H1 (cell line): ENCODE measurements around the gene CIAO3. TPM values are rescaled to one million over a fixed set of nuclear protein-coding genes. Genes with fewer than 3 reads are reported as not detected.

Experiments used
- CTCF ChIA-PET: fragments of 300-600 bp; sonication (Branson Sonifier 250); formaldehyde crosslinking; loops from one replicate; lab custom pipeline; 2021; ENCODE audit not compliant: partially characterized antibody; lab: Charles Lee
- POLR2A ChIA-PET: fragments of 300-600 bp; sonication (Branson Sonifier 250); formaldehyde crosslinking; loops from one replicate; lab custom pipeline; 2021; ENCODE audit warnings: inconsistent platforms; ENCODE audit not compliant: partially characterized antibody; lab: Charles Lee
- DNase-seq, 2 experiments: peaks; one replicate each; pipeline versions ENCODE4 v3.0.0 to v3.0.0-alpha.2; 2010 to 2022; ENCODE audit warnings: low spot score in 2 of 2, low read depth in 1 of 2, mixed read lengths in 1 of 2
- FAIRE-seq: peaks from 2 replicates; lab custom pipeline; 2011; peaks lifted over from hg19 to GRCh38; lab: Jason Lieb, UNC
- H2AFZ ChIP-seq: 2 replicates; pipeline ENCODE4 v1.8.1; 2012; ENCODE audit warnings: low read length, inconsistent platforms
- H2AK5ac ChIP-seq: 2 replicates; pipeline ENCODE4 v1.6.1; 2013; ENCODE audit warnings: low read depth, low read length
- H2BK120ac ChIP-seq: replicated peaks from 2 replicates; pipeline ENCODE3; 2013; ENCODE audit warnings: low read depth, low read length, inconsistent platforms
- H2BK12ac ChIP-seq: 2 replicates; pipeline ENCODE4 v1.6.1; 2013; ENCODE audit warnings: low read depth, low read length
- H2BK15ac ChIP-seq: 2 replicates; pipeline ENCODE4 v1.6.1; 2013; ENCODE audit warnings: low read length
- H2BK20ac ChIP-seq: 2 replicates; pipeline ENCODE4 v1.6.1; 2013; ENCODE audit warnings: low read length
- H2BK5ac ChIP-seq: 2 replicates; pipeline ENCODE4 v1.6.1; 2013; ENCODE audit warnings: low read depth, low read length
- H3K14ac ChIP-seq: 2 replicates; pipeline ENCODE4 v1.6.1; 2013; ENCODE audit warnings: inconsistent platforms; ENCODE audit not compliant: insufficient read length
- H3K18ac ChIP-seq: 2 replicates; pipeline ENCODE4 v1.6.1; 2013; ENCODE audit warnings: low read length; ENCODE audit errors: extremely low read depth
- H3K23ac ChIP-seq: 2 replicates; pipeline ENCODE4 v1.6.1; 2013; ENCODE audit warnings: inconsistent platforms; ENCODE audit not compliant: insufficient read length
- H3K23me2 ChIP-seq: 2 replicates; pipeline ENCODE4 v1.6.1; 2013; ENCODE audit warnings: low read depth, low read length
- H3K27ac ChIP-seq: 2 replicates; pipeline ENCODE4 v1.6.1; 2011; ENCODE audit warnings: low read depth, low read length, inconsistent platforms
- H3K27me3 ChIP-seq, 4 experiments: replicated peaks in 1 of 4; 1 replicate in 1 of 4; 2 replicates in 3 of 4; pipeline versions ENCODE4 v1.6.1 to v1.8.1; 2011 to 2013; ENCODE audit warnings: low read length in 3 of 4, mild to moderate bottlenecking in 3 of 4, inconsistent platforms in 2 of 4, mixed read lengths in 2 of 4, moderate library complexity in 1 of 4; ENCODE audit not compliant: control insufficient read depth in 3 of 4, insufficient read depth in 3 of 4; ENCODE audit errors: extremely low read depth in 1 of 4
- H3K36me3 ChIP-seq, 4 experiments: 2 replicates each; pipeline versions ENCODE4 v1.6.1 to v1.8.1; 2011 to 2013; ENCODE audit warnings: mild to moderate bottlenecking in 4 of 4, low read length in 3 of 4, moderate library complexity in 2 of 4, control low read depth in 1 of 4, inconsistent platforms in 1 of 4; ENCODE audit not compliant: insufficient read depth in 4 of 4, control insufficient read depth in 2 of 4
- H3K4ac ChIP-seq: replicated peaks from 2 replicates; pipeline ENCODE3; 2013; ENCODE audit warnings: low read length, low read depth, mixed read lengths, inconsistent platforms; ENCODE audit not compliant: insufficient read length
- H3K4me1 ChIP-seq, 4 experiments: replicated peaks in 1 of 4; 1 replicate in 1 of 4; 2 replicates in 3 of 4; pipeline versions ENCODE4 v1.6.1 to v1.8.1; 2011 to 2013; ENCODE audit warnings: low read length in 3 of 4, inconsistent platforms in 2 of 4, mixed read lengths in 1 of 4; ENCODE audit not compliant: insufficient read depth in 4 of 4, control insufficient read depth in 3 of 4
- H3K4me2 ChIP-seq, 2 experiments: 2 replicates each; pipeline versions ENCODE4 v1.6.1 to v1.8.1; 2011 to 2013; ENCODE audit warnings: low read depth in 2 of 2, low read length in 2 of 2, control low read depth in 1 of 2, inconsistent platforms in 1 of 2, mild to moderate bottlenecking in 1 of 2; ENCODE audit not compliant: insufficient read depth in 1 of 2
- H3K4me3 ChIP-seq, 4 experiments: fragments of 200-600, 300-600 bp in 1 of 4; sonication (generic), shearing (Covaris generic), sonication (Bioruptor Twin) in 1 of 4; 2 replicates each; pipeline versions ENCODE4 v1.5.1 to v1.8.1; 2011 to 2016; ENCODE audit warnings: low read length in 4 of 4, low read depth in 3 of 4, control low read depth in 2 of 4, inconsistent platforms in 2 of 4, mild to moderate bottlenecking in 2 of 4, mixed read lengths in 1 of 4, moderate library complexity in 1 of 4; ENCODE audit not compliant: insufficient read depth in 2 of 4; ENCODE audit errors: extremely low read depth in 1 of 4
- H3K56ac ChIP-seq: replicated peaks from 2 replicates; pipeline ENCODE3; 2013; ENCODE audit warnings: low read depth, mild to moderate bottlenecking, mixed read lengths, low read length, inconsistent platforms; ENCODE audit not compliant: insufficient read length
- H3K79me1 ChIP-seq: 2 replicates; pipeline ENCODE4 v1.6.1; 2013; ENCODE audit warnings: low read depth, low read length, control low read depth
- H3K79me2 ChIP-seq, 2 experiments: 2 replicates each; pipeline versions ENCODE4 v1.6.1 to v1.8.1; 2012 to 2013; ENCODE audit warnings: low read length in 2 of 2, mild to moderate bottlenecking in 2 of 2, inconsistent platforms in 1 of 2; ENCODE audit not compliant: insufficient read depth in 2 of 2, control insufficient read depth in 1 of 2
- H3K9ac ChIP-seq, 4 experiments: replicated peaks in 1 of 4; 1 replicate in 1 of 4; 2 replicates in 3 of 4; pipeline versions ENCODE4 v1.6.1 to v1.8.1; 2011 to 2013; ENCODE audit warnings: low read depth in 3 of 4, low read length in 3 of 4, control low read depth in 2 of 4, mild to moderate bottlenecking in 2 of 4, moderate library complexity in 2 of 4, inconsistent platforms in 1 of 4; ENCODE audit errors: extremely low read depth in 1 of 4
- H3K9me3 ChIP-seq, 2 experiments: 2 replicates each; pipeline versions ENCODE4 v1.6.1 to v1.8.1; 2012 to 2013; ENCODE audit warnings: mild to moderate bottlenecking in 2 of 2, moderate library complexity in 2 of 2, control low read depth in 1 of 2, inconsistent platforms in 1 of 2, low read depth in 1 of 2, low read length in 1 of 2, mixed read lengths in 1 of 2; ENCODE audit not compliant: insufficient read depth in 2 of 2
- H4K20me1 ChIP-seq, 2 experiments: replicated peaks in 1 of 2; 2 replicates each; pipeline versions ENCODE3 to v1.8.1; 2011 to 2013; ENCODE audit warnings: inconsistent platforms in 2 of 2, low read length in 2 of 2, mild to moderate bottlenecking in 1 of 2; ENCODE audit not compliant: insufficient read depth in 2 of 2, control insufficient read depth in 1 of 2
- H4K5ac ChIP-seq: 2 replicates; pipeline ENCODE4 v1.6.1; 2013; ENCODE audit warnings: low read length, low read depth, mixed read lengths, inconsistent platforms; ENCODE audit not compliant: insufficient read length
- H4K8ac ChIP-seq: 2 replicates; pipeline ENCODE4 v1.8.0; 2013; ENCODE audit warnings: mild to moderate bottlenecking, moderate library complexity, low read length, inconsistent platforms; ENCODE audit not compliant: insufficient read depth; ENCODE audit errors: extremely low read depth
- H4K91ac ChIP-seq: replicated peaks from 2 replicates; pipeline ENCODE3; 2013; ENCODE audit warnings: low read length, mixed read lengths, inconsistent platforms; ENCODE audit not compliant: insufficient read length
- BCL11A ChIP-seq, 2 experiments: IDR thresholded peaks; one replicate each; pipeline ENCODE4 v1.6.1; 2011; ENCODE audit warnings: low read depth in 2 of 2, low read length in 2 of 2, mild to moderate bottlenecking in 2 of 2
- WGBS, 2 experiments: shearing (Covaris generic) in 1 of 2; methylation state at CpG; one replicate each; pipeline versions ENCODE4 v1.1.6 to v1.1.7; 2013 to 2015; ENCODE audit warnings: low lambda C conversion rate in 2 of 2, mixed read lengths in 2 of 2, inconsistent platforms in 1 of 2, low coverage in 1 of 2, missing lambda C conversion rate in 1 of 2; ENCODE audit not compliant: insufficient replicate concordance in 2 of 2, insufficient coverage in 1 of 2, insufficient read length in 1 of 2; ENCODE audit errors: extremely low coverage in 1 of 2, missing lambda C conversion rate in 1 of 2; 5-methylcytosine and 5-hydroxymethylcytosine counted together
- polyA plus RNA-seq, 7 experiments: library from polyadenylated mRNA; depleted of rRNA in 3 of 7; stranded (reverse) in 5 of 7; unstranded in 2 of 7; fragments of >200 nt in 5 of 7; fragments of 200-250 nt in 2 of 7; gene quantifications; 1 replicate in 5 of 7; 2 replicates in 1 of 7; 4 replicates in 1 of 7; pipeline versions ENCODE4 v1.2.1 to v1.2.3, GENCODE V29; 2011 to 2013; ENCODE audit warnings: missing spikeins in 2 of 7, mixed read lengths in 2 of 7
- total RNA-seq: library from RNA; stranded (reverse); fragmentation: NEBNext Ultra II Directional; extraction: Animal tissue kit (Norgen Biotek cat#: 25700); gene quantifications from 2 replicates; pipeline ENCODE4 v1.2.1, GENCODE V29; 2021

The CIAO3 gene
- total and polyA plus RNA-seq, 2 of the 8 experiments (the other 6 are each of a cell fraction or from before 2014, with no cell fraction given) = 20.0 to 20.4 TPM

- Histone ChIP-seq H2BK120ac (no peak overlapping the region), H3K27me3 (no peaks in the 10 kb centered on the region), H3K4me1 (peaks cover 0 to 9% (median 4%) of the 10 kb centered on the region in 4 experiments; a peak in 5 of 7 replicates), H3K4me3 (peak overlapping the region; percentile 62 to 90 (median 81)), H3K79me1 (no peaks in the 10 kb centered on the region), H2AFZ (no peak overlapping the region), H2BK20ac (no peak overlapping the region), H3K18ac (no peak overlapping the region), H3K56ac (no peak overlapping the region), H3K79me2 (no peaks in the 10 kb centered on the region), H3K14ac (no peak overlapping the region), H4K8ac (peak overlapping the region; percentile 89; the same call in 1 of the 2 replicates), H3K23ac (no peak overlapping the region), H3K4ac (no peak overlapping the region), H2BK15ac (no peak overlapping the region), H4K5ac (no peak overlapping the region), H2BK5ac (no peak overlapping the region), H3K36me3 (peaks cover 0 to 3% (median 0%) of the 10 kb centered on the region in 4 experiments; a peak in 1 of 8 replicates), H3K27ac (no peak overlapping the region), H4K20me1 (peaks cover 2% of the 10 kb centered on the region in 2 experiments), H3K9ac (peak overlapping the region in 2 of 4 experiments; percentile 17 to 81; a peak in 2 of 7 replicates), H3K9me3 (no peaks in the 10 kb centered on the region), H3K4me2 (peak overlapping the region; percentile 70 to 80), H2AK5ac (no peak overlapping the region), H4K91ac (no peak overlapping the region), H3K23me2 (peaks cover 7% of the 10 kb centered on the region; the same call in 1 of the 2 replicates), H2BK12ac (0 out of 2 replicates have a peak overlapping the region, but pooled peaks have one; percentile 3)
- no peak for TF ChIP-seq BCL11A (IDR thresholded peaks at IDR 0.05; ENCODE audit: low read depth in 2 of 2, low read length in 2 of 2)
- WGBS, 2 experiments = 61% methylated on average over 33 of the region's 38 CpGs; no CpG with 5 or more reads in 1 of the 2 experiments
- ChIA-PET POLR2A (interaction anchor here (0.9 to 6.3 kb wide), 16 partner anchors 9 to 61 kb away, joined by 3 to 39 read pairs (median 4); partner anchors contain the start of genes CCDC78, GNG13 and STUB1), CTCF (interaction anchor here (0.9 to 35.8 kb wide), 8 partner anchors 10 to 67 kb away, joined by 3 to 977 read pairs (median 9); partner anchors contain the start of genes ANTKMT, CCDC78, CHTF18 and FBXL16)
- DNase-seq = no peak
- FAIRE-seq = no peak
Observed at GRCh38 chr16:739560-740458, 988 bp downstream of the CIAO3 start.
